ENCODE data around the gene CLIC1. TPM values are rescaled to one million over a fixed set of nuclear protein-coding genes. Genes with fewer than 3 reads are reported as not detected.

CLIC1 gene
- total RNA-seq, 3 donors from 2014 or later = 266 to 325 (median 318) TPM

- intact Hi-C loops (cut with DNase I; ENCODE audit: low total_unique reads) = loop anchor here (10.0 kb wide), 1 partner anchor 263 kb away; the partner anchor contains the start of genes NELFE and SKIC2
Observed at GRCh38 chr6:31691564-31692108, 44.7 kb downstream of the CLIC1 start.

GRCh38 chr6:31691078-31691463, 45.3 kb downstream of the CLIC1 start:
- intact Hi-C loops (cut with DNase I; ENCODE audit: low total_unique reads) = loop anchor here (10.0 kb wide), 1 partner anchor 264 kb away; the partner anchor contains the start of genes NELFE and SKIC2
- TF ChIP-seq POLR2A (IDR thresholded peaks at IDR 0.05) = no peak
- TF ChIP-seq, protein P1, sequence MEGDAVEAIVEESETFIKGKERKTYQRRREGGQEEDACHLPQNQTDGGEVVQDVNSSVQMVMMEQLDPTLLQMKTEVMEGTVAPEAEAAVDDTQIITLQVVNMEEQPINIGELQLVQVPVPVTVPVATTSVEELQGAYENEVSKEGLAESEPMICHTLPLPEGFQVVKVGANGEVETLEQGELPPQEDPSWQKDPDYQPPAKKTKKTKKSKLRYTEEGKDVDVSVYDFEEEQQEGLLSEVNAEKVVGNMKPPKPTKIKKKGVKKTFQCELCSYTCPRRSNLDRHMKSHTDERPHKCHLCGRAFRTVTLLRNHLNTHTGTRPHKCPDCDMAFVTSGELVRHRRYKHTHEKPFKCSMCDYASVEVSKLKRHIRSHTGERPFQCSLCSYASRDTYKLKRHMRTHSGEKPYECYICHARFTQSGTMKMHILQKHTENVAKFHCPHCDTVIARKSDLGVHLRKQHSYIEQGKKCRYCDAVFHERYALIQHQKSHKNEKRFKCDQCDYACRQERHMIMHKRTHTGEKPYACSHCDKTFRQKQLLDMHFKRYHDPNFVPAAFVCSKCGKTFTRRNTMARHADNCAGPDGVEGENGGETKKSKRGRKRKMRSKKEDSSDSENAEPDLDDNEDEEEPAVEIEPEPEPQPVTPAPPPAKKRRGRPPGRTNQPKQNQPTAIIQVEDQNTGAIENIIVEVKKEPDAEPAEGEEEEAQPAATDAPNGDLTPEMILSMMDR (IDR thresholded peaks at IDR 0.05) = no peak
- no peak for TF ChIP-seq POLR2AphosphoS5 (IDR thresholded peaks at IDR 0.05)
- H3K27ac ChIP-seq = no peak overlapping the region

More at GRCh38 chr6:31691564-31692108, 44.7 kb downstream of the CLIC1 start:
- Histone ChIP-seq H3K4me3 (no peak overlapping the region), H3K9me3 (no peaks in the 10 kb centered on the region), H3K27ac (no peak overlapping the region), H3K4me1 (no peaks in the 10 kb centered on the region), H3K27me3 (no peaks in the 10 kb centered on the region), H3K36me3 (peaks cover 8% of the 10 kb centered on the region)
- DNase-seq (ENCODE audit: low spot score in 2 of 2) = no peak
- no peak for TF ChIP-seq POLR2A (IDR thresholded peaks at IDR 0.05)
- TF ChIP-seq, protein P1 (IDR thresholded peaks at IDR 0.05) = no peak
- no peak for TF ChIP-seq POLR2AphosphoS5 (IDR thresholded peaks at IDR 0.05)

DNA sequence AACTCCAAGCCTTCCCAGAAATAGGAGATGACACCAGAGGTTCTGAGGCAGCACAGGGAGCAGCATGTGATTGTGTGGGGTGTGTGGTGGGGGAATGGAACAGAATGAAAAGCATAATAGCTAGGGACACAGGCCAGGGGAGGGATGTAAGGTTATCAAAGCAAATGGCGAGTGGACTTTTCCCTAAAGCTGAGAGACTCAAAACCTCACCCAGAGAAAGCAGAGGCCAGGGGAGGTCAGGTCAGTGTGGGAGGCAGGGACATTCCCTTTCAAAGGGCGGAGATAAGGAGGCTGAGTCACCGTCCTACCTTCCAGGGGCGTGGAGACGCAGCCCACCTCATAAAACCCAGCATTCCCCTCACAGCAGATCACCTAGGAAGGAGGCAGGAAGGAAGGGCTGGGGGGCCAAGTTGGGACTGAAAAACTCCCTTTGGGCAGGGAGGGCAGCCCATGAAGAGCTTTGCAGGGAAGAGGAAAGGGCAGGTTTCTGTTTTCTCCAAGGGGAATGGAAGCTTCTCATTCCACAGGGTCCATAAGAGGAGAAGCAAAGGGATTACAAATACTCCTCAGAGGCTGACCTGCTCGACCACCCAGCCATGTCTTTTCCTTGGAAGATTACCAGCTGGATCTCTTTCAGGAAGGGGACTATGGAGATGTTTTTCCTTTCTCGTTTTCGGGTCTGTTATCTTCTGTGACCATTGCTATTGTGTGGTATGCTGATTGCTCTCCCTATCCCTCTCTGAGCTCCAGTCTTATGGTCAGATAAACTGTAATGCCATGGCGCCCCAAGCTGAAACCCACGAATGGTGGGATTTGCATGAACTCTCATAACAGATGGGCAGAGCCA, 45.9 kb downstream of the CLIC1 start:
- Histone ChIP-seq H3K9me3 (no peaks in the 10 kb centered on the region), H3K36me3 (peaks cover 8% of the 10 kb centered on the region), H3K4me3 (no peak overlapping the region), H3K27me3 (no peaks in the 10 kb centered on the region), H3K4me1 (no peaks in the 10 kb centered on the region), H3K27ac (no peak overlapping the region)
- no peak for DNase-seq (ENCODE audit: low spot score in 2 of 2)
- TF ChIP-seq POLR2AphosphoS5 (IDR thresholded peaks at IDR 0.05) (no peak), POLR2A (IDR thresholded peaks at IDR 0.05) (no peak)
- TF ChIP-seq, protein P1 (IDR thresholded peaks at IDR 0.05) = no peak
- intact Hi-C loops (cut with DNase I; ENCODE audit: low total_unique reads) = loop anchor here (10.0 kb wide), 1 partner anchor 264 kb away; the partner anchor contains the start of genes NELFE and SKIC2

More at GRCh38 chr6:31691078-31691463, 45.3 kb downstream of the CLIC1 start:
- H3K4me1 ChIP-seq = no peaks in the 10 kb centered on the region
- H3K9me3 ChIP-seq = no peaks in the 10 kb centered on the region
- DNase-seq (ENCODE audit: low spot score in 2 of 2) = no peak
- peaks cover 8% of the 10 kb centered on the region for H3K36me3 ChIP-seq
- no peak overlapping the region for H3K4me3 ChIP-seq
- H3K27me3 ChIP-seq = no peaks in the 10 kb centered on the region

GRCh38 chr6:31689249-31690110, 46.9 kb downstream of the CLIC1 start:
- no peak for TF ChIP-seq POLR2AphosphoS5 (IDR thresholded peaks at IDR 0.05)

More at GRCh38 chr6:31689249-31690110, 46.9 kb downstream of the CLIC1 start:
- Histone ChIP-seq H3K27me3 (no peaks in the 10 kb centered on the region), H3K36me3 (peaks cover 8% of the 10 kb centered on the region), H3K9me3 (no peaks in the 10 kb centered on the region), H3K27ac (no peak overlapping the region), H3K4me1 (no peaks in the 10 kb centered on the region), H3K4me3 (no peak overlapping the region)
- intact Hi-C loops (cut with DNase I; ENCODE audit: low total_unique reads) = loop anchor here (10.0 kb wide), 1 partner anchor 265 kb away; the partner anchor contains the start of genes NELFE and SKIC2
- DNase-seq (ENCODE audit: low spot score in 2 of 2) = no peak

Measured in breast epithelium (tissue), 4 donors.